H4 (cell line): ENCODE results near the gene THEM4. TPM values are rescaled to one million over a fixed set of nuclear protein-coding genes. Genes with fewer than 3 reads are reported as not detected.
A peak's percentile ranks its signal among the peaks of the same experiment; 100 is the strongest.
"Not testable (repeated sequence)": the region's sequence is repeated elsewhere in the genome, so short reads cannot be mapped to it uniquely, and the experiment has no call there.

Experiments used
- DNase-seq: peaks from one replicate; pipeline ENCODE4 v3.0.0-alpha.2; 2015; ENCODE audit warnings: low spot score
- total RNA-seq: library from RNA; depleted of rRNA; stranded (reverse); fragments of >200 nt; shearing (Covaris generic); gene quantifications from 2 replicates; pipeline ENCODE4 v1.2.3, GENCODE V29; 2014

THEM4 gene
- total RNA-seq, 1 experiment from 2014 or later = 11.3 TPM

- no peak for DNase-seq
These were observed 49.4 kb downstream of the THEM4 start for GRCh38 chr1:151859891-151860293.

GRCh38 chr1:151858886-151859665, 50.2 kb downstream of the THEM4 start:
- no peak for DNase-seq

GRCh38 chr1:151858030-151858746, 51.1 kb downstream of the THEM4 start:
- no peak for DNase-seq

DNA sequence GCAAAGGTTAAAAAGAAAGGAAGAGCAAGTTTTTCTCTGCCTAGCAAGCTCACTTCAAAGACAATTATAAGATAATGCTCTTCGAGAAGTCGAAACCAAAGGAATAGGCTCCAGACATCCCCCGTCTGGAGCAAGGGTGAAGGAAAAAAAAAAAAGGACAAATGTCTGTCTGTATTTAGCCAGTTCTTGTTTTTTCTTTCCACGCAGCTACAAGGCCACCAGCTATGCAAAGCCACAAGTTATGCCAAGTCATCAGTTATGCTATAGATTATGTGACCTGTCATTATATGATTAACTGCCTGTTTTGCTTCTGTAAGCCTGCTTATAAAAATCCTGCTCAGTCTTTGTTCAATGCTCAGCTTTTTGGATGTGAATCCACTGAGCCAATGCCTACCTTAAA, 53.4 kb downstream of the THEM4 start:
- DNase-seq = no peak

GRCh38 chr1:151855516-151855915, 53.8 kb downstream of the THEM4 start:
- DNase-seq = not testable (repeated sequence)

- DNase-seq = no peak
These were observed 54.7 kb downstream of the THEM4 start for GRCh38 chr1:151854658-151855057.

DNA sequence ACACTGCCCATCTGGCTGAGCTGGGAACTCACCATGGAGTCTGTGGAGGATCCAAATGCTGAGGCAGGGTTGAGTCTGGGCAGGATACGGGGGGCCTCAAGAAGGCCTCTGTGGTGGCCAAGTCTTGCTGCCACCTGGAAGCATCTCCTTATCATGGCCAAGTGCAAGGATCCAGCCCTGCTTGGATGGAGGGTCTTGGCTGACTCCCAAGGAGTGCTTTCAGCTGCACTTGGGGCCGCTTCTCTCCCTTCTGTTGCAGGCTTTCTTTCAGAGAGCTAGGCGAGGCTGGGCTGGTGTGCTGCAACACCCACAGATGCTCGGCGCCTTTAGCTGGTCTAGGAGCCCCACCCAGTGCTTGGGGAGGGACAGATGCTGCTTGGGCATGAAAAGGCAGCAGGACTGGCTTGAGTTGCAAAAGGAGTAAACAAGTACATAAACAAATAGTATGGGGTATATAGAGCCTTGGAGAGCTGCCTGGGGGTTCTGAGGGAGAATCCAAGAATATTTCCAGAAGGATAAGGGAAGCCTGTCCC, 55.8 kb downstream of the THEM4 start, which contains the start of gene THEM5:
THEM5 (minus strand) TSS at position 302 of the 533 bp plus-strand sequence; CDS start at position 155, 147 bp downstream.
- DNase-seq = no peak

DNA sequence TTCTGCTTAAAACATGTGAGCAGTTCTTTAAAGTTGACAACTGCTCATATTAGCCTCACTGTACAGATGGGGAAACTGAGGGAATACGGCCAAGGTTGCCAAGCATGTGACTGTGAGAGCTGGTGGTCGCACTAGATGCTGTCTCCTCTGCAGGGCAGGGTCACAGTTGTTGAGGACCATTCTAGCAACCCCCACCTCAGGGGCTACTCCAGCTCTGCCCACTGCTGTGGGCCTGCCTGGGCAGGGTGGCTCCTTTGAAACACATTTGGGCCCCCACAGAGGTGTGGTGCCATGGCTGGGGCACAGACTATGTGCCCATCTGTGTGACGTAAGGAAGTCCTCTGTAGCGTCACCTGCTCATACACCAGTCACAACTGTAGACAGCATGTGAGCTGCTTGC, 56.6 kb downstream of the THEM4 start:
- DNase-seq = no peak

GRCh38 chr1:151851886-151852285, 57.4 kb downstream of the THEM4 start:
- no peak for DNase-seq

DNA sequence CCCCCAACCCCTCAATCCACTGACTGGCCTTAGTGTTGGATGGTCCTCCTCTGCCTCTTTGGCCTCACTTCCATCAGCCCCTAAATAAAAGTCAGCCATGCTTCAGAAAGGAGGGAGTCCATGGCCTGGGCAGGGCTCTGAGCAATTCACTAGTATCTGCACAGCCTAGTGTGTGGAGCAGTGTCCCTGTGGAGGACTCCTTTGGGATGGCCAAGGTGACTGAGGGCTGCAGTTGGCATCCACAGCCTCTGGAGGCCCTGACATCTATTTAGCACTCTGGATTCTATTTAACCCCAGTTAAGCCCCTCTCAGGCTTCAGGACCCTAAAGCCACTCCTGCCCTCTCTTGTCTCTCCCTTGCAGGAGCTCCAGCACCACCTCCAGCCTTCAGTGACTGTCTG, 59.4 kb downstream of the THEM4 start:
- no peak for DNase-seq

DNA sequence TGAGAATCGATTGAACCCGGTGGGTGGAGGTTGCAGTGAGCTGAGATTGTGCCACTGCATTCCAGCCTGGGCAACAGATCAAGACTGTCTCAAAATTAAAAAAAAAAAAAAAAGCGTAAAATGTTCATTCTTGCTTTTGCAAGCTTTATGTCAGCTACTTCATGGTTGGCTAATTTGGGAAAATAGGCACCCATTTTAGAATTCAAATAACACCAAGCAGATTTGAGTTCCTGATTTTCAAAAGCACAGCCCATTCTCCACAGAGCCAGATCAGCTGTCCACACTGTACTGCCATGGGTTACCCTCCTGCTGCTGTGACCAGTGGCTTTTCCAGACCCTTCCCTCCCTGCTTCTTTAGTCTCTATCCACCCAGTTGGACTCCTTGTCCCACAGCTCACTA, 60.2 kb downstream of the THEM4 start:
- no peak for DNase-seq

- no peak for DNase-seq
These were observed 61.3 kb downstream of the THEM4 start for GRCh38 chr1:151847867-151848596.

DNA sequence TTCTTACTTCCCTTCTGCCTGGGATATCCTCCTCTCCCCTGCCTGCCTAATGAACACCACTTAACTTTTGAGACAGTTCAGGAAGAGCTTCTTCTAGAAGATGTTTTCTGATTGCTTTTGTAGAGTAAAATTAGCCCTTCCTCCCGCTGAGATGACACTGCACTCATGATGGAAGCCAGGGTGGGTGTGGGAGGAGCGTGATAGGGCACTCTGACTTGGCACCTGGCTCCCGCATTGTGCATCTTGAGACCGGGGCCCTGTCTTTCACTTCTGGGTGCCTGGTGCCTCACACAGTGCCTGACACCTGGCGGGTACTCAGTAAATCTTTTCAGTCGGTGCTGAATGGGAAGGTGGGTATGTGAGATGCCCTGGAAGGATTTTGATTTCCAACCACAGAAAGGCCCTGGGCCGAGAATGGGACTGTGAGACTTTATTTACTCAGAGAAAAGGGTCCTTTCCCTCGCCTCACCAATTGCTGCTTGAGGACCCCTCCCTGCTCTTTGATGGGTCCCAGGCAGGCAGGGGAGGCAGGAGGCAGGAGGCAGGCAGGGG, 62.5 kb downstream of the THEM4 start:
- DNase-seq = no peak

DNA sequence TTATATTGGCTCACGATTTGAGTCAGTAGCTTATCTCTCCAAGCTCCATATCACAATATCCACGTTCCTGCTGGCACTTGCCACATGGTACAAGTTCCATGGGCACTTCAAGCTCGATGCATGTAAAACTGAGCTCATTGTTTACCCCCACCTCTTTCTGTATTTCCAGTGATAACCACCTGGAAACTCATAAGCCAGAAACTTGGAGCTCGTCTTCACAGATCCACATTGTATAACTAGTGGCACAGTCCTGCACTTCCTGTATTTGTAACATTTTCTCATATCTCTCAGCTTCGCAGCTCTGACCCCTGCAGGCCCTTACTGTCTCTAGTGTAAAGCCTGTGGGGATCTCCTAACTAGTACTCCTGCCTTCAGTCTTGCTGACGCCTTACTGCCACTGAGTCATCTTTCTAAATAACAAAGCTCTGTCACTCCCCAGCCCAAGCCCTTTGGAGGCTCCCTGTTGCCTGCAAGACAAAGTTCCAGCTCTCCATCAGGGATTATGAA, 63.2 kb downstream of the THEM4 start:
- DNase-seq = peak; percentile 38

DNA sequence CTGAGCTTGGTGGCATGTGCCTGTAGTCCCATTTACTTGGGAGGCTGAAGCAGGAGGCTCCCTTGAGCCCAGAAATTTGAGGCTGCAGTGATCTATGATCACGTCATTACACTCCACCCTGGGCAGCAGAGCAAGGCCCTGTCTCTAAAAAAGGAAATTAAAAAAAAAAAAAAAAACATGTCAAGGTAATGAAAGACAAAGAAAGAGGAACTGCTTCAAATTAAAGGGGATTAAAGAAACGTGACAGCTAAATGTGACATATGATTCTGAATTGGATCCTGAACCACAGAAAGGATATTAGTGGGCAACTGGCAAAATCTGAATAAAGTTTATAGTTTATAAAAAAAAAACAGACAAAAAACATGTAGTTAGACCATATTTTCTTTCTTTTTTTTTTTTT, 65.9 kb downstream of the THEM4 start:
- no peak for DNase-seq

DNA sequence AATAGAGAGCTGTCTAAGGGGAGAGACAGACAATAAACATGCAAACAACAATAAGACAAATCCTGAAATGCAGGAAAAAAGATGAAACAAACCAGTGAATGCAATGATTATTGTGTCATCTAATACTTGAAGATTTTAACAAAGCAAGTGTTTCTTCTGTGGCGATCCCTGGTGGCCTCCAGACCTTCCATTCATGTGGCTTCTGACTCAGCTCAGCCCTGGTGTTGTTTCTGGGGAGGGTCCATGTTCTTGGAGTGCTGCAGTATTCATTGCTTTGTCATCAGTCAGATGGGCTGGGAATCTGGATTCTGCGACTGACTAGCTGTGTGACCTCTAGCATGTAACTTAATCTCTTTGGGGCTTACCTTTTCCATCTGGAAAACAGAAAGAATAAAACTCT, 68.2 kb downstream of the THEM4 start:
- DNase-seq = no peak

DNA sequence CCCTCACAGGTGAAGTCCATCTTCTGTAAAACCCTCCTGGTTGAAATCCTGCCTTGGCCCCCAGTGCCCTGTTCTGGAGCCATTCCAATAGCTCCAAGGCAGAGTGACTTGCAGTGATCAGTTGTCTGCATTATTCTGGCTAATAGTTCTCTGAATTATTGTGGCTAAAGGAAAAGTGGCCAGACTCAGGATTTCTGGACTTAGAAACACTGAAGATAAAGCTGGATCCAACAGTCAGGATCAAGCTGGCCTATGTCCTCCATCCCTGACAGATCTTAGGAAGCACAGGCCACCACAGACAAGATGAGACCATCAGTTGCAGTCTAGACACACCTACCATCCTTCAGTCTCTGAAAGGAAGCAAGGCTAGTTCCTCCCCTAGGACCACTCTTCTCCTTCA, 68.9 kb downstream of the THEM4 start:
- DNase-seq = no peak

DNA sequence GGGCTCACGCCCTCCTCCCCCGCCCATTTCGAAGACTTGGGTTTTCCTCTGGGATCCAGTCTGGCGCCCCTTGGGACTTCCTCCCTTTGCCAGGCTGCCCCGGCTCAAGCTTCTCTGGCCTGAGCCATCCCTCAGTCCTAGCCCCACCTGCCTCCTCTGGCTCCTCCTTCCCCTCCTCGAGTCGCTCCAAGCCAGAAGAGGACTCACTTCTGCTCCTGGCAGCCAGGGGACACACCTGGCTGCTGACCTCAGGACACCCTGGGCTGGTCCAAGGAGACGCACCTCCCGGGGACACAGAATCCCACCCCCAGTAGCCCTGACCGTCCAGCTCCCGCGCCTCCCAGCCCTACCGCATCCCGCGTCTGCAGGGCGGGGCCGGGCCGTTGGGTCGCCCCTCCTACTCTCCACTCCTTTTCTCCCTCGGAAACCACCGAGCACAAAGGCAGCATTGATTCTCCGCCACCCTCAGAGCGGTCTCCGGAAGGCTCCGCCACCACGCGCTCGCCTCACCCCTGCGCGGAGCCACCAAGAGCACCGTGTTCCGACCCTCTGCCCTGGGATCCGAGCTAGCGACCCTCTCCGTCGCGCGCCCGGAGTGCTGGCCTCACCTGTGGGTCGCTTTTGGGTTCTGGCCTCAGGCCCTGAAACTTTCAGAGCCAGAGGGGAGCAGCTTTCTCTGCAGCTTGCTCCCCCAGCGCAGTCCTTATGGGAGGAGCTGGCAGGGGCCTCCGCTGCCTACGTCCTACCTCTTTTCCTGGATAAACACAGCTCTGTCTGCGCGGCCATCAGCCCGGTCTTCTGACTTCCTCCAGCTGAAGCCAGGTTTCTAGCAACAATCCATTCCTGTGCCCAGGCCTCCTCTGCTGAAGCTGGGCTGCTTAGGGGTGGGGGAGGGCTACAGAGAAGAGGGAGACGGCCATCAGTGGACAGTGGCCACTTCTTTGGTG, 69.6 kb downstream of the THEM4 start, which contains the start of gene C2CD4D:
C2CD4D (minus strand) TSS at position 364 of the 947 bp plus-strand sequence. CDS start 831 bp downstream, outside the sequence.
- no peak for DNase-seq

- DNase-seq = no peak
These were observed 70.3 kb downstream of the THEM4 start for GRCh38 chr1:151839082-151839412.
